Measurements from ENCODE around the gene DYNLRB1.
A peak's percentile ranks its signal among the peaks of the same experiment; 100 is the strongest.

Gene DYNLRB1

GRCh38 chr20:34574426-34574825 is 58.2 kb downstream of the DYNLRB1 start:
- H3K27me3 ChIP-seq (ENCODE audit: control insufficient read depth in 1 of 2, insufficient read depth in 2 of 2, low read length in 2 of 2), result no peaks in the 10 kb centered on the region
- no peaks in the 10 kb centered on the region for H3K9me3 ChIP-seq (ENCODE audit: control insufficient read depth in 1 of 2, low read length in 2 of 2)
- no peak overlapping the region for H3K27ac ChIP-seq (ENCODE audit: low read depth, low read length)
- no peak overlapping the region for H3K9ac ChIP-seq (ENCODE audit: low read depth in 1 of 2, low read length in 2 of 2)
- peaks cover 2 to 7% of the 10 kb centered on the region in 2 donors for H3K4me1 ChIP-seq (ENCODE audit: control insufficient read depth in 1 of 2, insufficient read depth in 2 of 2, low read length in 2 of 2)
- H3K36me3 ChIP-seq (ENCODE audit: control insufficient read depth in 1 of 2, insufficient read depth in 2 of 2, low read length in 2 of 2), result peaks cover 4 to 19% of the 10 kb centered on the region in 2 donors
- H3K4me3 ChIP-seq (ENCODE audit: low read depth in 1 of 2, low read length in 2 of 2), result no peak overlapping the region

- Histone ChIP-seq H3K27me3 (ENCODE audit: control insufficient read depth in 1 of 2, insufficient read depth in 2 of 2, low read length in 2 of 2) (no peaks in the 10 kb centered on the region), H3K4me1 (ENCODE audit: control insufficient read depth in 1 of 2, insufficient read depth in 2 of 2, low read length in 2 of 2) (peaks cover 7 to 11% of the 10 kb centered on the region in 2 donors), H3K9me3 (ENCODE audit: control insufficient read depth in 1 of 2, low read length in 2 of 2) (no peaks in the 10 kb centered on the region), H3K9ac (ENCODE audit: low read depth in 1 of 2, low read length in 2 of 2) (no peak overlapping the region), H3K4me3 (ENCODE audit: low read depth in 1 of 2, low read length in 2 of 2) (no peak overlapping the region), H3K27ac (ENCODE audit: low read depth, low read length) (no peak overlapping the region), H3K36me3 (ENCODE audit: control insufficient read depth in 1 of 2, insufficient read depth in 2 of 2, low read length in 2 of 2) (peaks cover 4 to 19% of the 10 kb centered on the region in 2 donors)
Measured at GRCh38 chr20:34574861-34575260, 58.6 kb downstream of the DYNLRB1 start.

GRCh38 chr20:34575271-34575670 is 59.0 kb downstream of the DYNLRB1 start:
- Histone ChIP-seq H3K27me3 (ENCODE audit: control insufficient read depth in 1 of 2, insufficient read depth in 2 of 2, low read length in 2 of 2) (no peaks in the 10 kb centered on the region), H3K9ac (ENCODE audit: low read depth in 1 of 2, low read length in 2 of 2) (no peak overlapping the region), H3K9me3 (ENCODE audit: control insufficient read depth in 1 of 2, low read length in 2 of 2) (no peaks in the 10 kb centered on the region), H3K36me3 (ENCODE audit: control insufficient read depth in 1 of 2, insufficient read depth in 2 of 2, low read length in 2 of 2) (peaks cover 4 to 19% of the 10 kb centered on the region in 2 donors), H3K27ac (ENCODE audit: low read depth, low read length) (no peak overlapping the region), H3K4me1 (ENCODE audit: control insufficient read depth in 1 of 2, insufficient read depth in 2 of 2, low read length in 2 of 2) (peaks cover 11 to 15% of the 10 kb centered on the region in 2 donors), H3K4me3 (ENCODE audit: low read depth in 1 of 2, low read length in 2 of 2) (no peak overlapping the region)

GRCh38 chr20:34575756-34576155 is 59.5 kb downstream of the DYNLRB1 start:
- H3K27ac ChIP-seq (ENCODE audit: low read depth, low read length), result no peak overlapping the region
- peaks cover 3 to 19% of the 10 kb centered on the region in 2 donors for H3K36me3 ChIP-seq (ENCODE audit: control insufficient read depth in 1 of 2, insufficient read depth in 2 of 2, low read length in 2 of 2)
- H3K27me3 ChIP-seq (ENCODE audit: control insufficient read depth in 1 of 2, insufficient read depth in 2 of 2, low read length in 2 of 2), result no peaks in the 10 kb centered on the region
- no peaks in the 10 kb centered on the region for H3K9me3 ChIP-seq (ENCODE audit: control insufficient read depth in 1 of 2, low read length in 2 of 2)
- peaks cover 15 to 18% of the 10 kb centered on the region in 2 donors for H3K4me1 ChIP-seq (ENCODE audit: control insufficient read depth in 1 of 2, insufficient read depth in 2 of 2, low read length in 2 of 2)
- H3K9ac ChIP-seq (ENCODE audit: low read depth in 1 of 2, low read length in 2 of 2), result no peak overlapping the region
- H3K4me3 ChIP-seq (ENCODE audit: low read depth in 1 of 2, low read length in 2 of 2), result no peak overlapping the region

- Histone ChIP-seq H3K4me1 (ENCODE audit: control insufficient read depth in 1 of 2, insufficient read depth in 2 of 2, low read length in 2 of 2) (peaks cover 17 to 23% of the 10 kb centered on the region in 2 donors), H3K36me3 (ENCODE audit: control insufficient read depth in 1 of 2, insufficient read depth in 2 of 2, low read length in 2 of 2) (peaks cover 3 to 23% of the 10 kb centered on the region in 2 donors), H3K9me3 (ENCODE audit: control insufficient read depth in 1 of 2, low read length in 2 of 2) (no peaks in the 10 kb centered on the region), H3K4me3 (ENCODE audit: low read depth in 1 of 2, low read length in 2 of 2) (no peak overlapping the region), H3K27me3 (ENCODE audit: control insufficient read depth in 1 of 2, insufficient read depth in 2 of 2, low read length in 2 of 2) (no peaks in the 10 kb centered on the region), H3K27ac (ENCODE audit: low read depth, low read length) (no peak overlapping the region), H3K9ac (ENCODE audit: low read depth in 1 of 2, low read length in 2 of 2) (no peak overlapping the region)
Measured at GRCh38 chr20:34577061-34577460, 60.8 kb downstream of the DYNLRB1 start.

- no peak overlapping the region for H3K9ac ChIP-seq (ENCODE audit: low read depth in 1 of 2, low read length in 2 of 2)
- no peaks in the 10 kb centered on the region for H3K9me3 ChIP-seq (ENCODE audit: control insufficient read depth in 1 of 2, low read length in 2 of 2)
- H3K27ac ChIP-seq (ENCODE audit: low read depth, low read length), result no peak overlapping the region
- H3K27me3 ChIP-seq (ENCODE audit: control insufficient read depth in 1 of 2, insufficient read depth in 2 of 2, low read length in 2 of 2), result no peaks in the 10 kb centered on the region
- H3K4me1 ChIP-seq (ENCODE audit: control insufficient read depth in 1 of 2, insufficient read depth in 2 of 2, low read length in 2 of 2), result peaks cover 17 to 28% of the 10 kb centered on the region in 2 donors
- peaks cover 3 to 28% of the 10 kb centered on the region in 2 donors for H3K36me3 ChIP-seq (ENCODE audit: control insufficient read depth in 1 of 2, insufficient read depth in 2 of 2, low read length in 2 of 2)
- H3K4me3 ChIP-seq (ENCODE audit: low read depth in 1 of 2, low read length in 2 of 2), result no peak overlapping the region
Measured at GRCh38 chr20:34578025-34578424, 61.8 kb downstream of the DYNLRB1 start.

- Histone ChIP-seq H3K4me3 (ENCODE audit: low read depth in 1 of 2, low read length in 2 of 2) (no peak overlapping the region), H3K36me3 (ENCODE audit: control insufficient read depth in 1 of 2, insufficient read depth in 2 of 2, low read length in 2 of 2) (peaks cover 3 to 27% of the 10 kb centered on the region in 2 donors), H3K9me3 (ENCODE audit: control insufficient read depth in 1 of 2, low read length in 2 of 2) (no peaks in the 10 kb centered on the region), H3K9ac (ENCODE audit: low read depth in 1 of 2, low read length in 2 of 2) (no peak overlapping the region), H3K27me3 (ENCODE audit: control insufficient read depth in 1 of 2, insufficient read depth in 2 of 2, low read length in 2 of 2) (no peaks in the 10 kb centered on the region), H3K4me1 (ENCODE audit: control insufficient read depth in 1 of 2, insufficient read depth in 2 of 2, low read length in 2 of 2) (peaks cover 17 to 28% of the 10 kb centered on the region in 2 donors), H3K27ac (ENCODE audit: low read depth, low read length) (no peak overlapping the region)
Measured at GRCh38 chr20:34578521-34578920, 62.3 kb downstream of the DYNLRB1 start.

- peaks cover 3 to 25% of the 10 kb centered on the region in 2 donors for H3K36me3 ChIP-seq (ENCODE audit: control insufficient read depth in 1 of 2, insufficient read depth in 2 of 2, low read length in 2 of 2)
- no peak overlapping the region for H3K4me3 ChIP-seq (ENCODE audit: low read depth in 1 of 2, low read length in 2 of 2)
- peaks cover 17 to 28% of the 10 kb centered on the region in 2 donors for H3K4me1 ChIP-seq (ENCODE audit: control insufficient read depth in 1 of 2, insufficient read depth in 2 of 2, low read length in 2 of 2)
- H3K9me3 ChIP-seq (ENCODE audit: control insufficient read depth in 1 of 2, low read length in 2 of 2), result no peaks in the 10 kb centered on the region
- H3K9ac ChIP-seq (ENCODE audit: low read depth in 1 of 2, low read length in 2 of 2), result no peak overlapping the region
- H3K27ac ChIP-seq (ENCODE audit: low read depth, low read length), result no peak overlapping the region
- no peaks in the 10 kb centered on the region for H3K27me3 ChIP-seq (ENCODE audit: control insufficient read depth in 1 of 2, insufficient read depth in 2 of 2, low read length in 2 of 2)
Measured at GRCh38 chr20:34579191-34579978, 63.2 kb downstream of the DYNLRB1 start.

GRCh38 chr20:34579979-34580940 is 64.0 kb downstream of the DYNLRB1 start:
- no peak overlapping the region for H3K27ac ChIP-seq (ENCODE audit: low read depth, low read length)
- no peaks in the 10 kb centered on the region for H3K9me3 ChIP-seq (ENCODE audit: control insufficient read depth in 1 of 2, low read length in 2 of 2)
- H3K9ac ChIP-seq (ENCODE audit: low read depth in 1 of 2, low read length in 2 of 2), result peak overlapping the region in 1 of 2 donors; percentile 4
- peaks cover 6 to 23% of the 10 kb centered on the region in 2 donors for H3K36me3 ChIP-seq (ENCODE audit: control insufficient read depth in 1 of 2, insufficient read depth in 2 of 2, low read length in 2 of 2)
- H3K4me1 ChIP-seq (ENCODE audit: control insufficient read depth in 1 of 2, insufficient read depth in 2 of 2, low read length in 2 of 2), result peaks cover 17 to 28% of the 10 kb centered on the region in 2 donors
- no peaks in the 10 kb centered on the region for H3K27me3 ChIP-seq (ENCODE audit: control insufficient read depth in 1 of 2, insufficient read depth in 2 of 2, low read length in 2 of 2)
- no peak overlapping the region for H3K4me3 ChIP-seq (ENCODE audit: low read depth in 1 of 2, low read length in 2 of 2)
